Keratinocyte (primary cell): ENCODE results near the gene MBNL2. TPM values are rescaled to one million over a fixed set of nuclear protein-coding genes. Genes with fewer than 3 reads are reported as not detected.

ENCODE experiments used
- DNase-seq: peaks from one replicate; pipeline ENCODE4 v3.0.0-alpha.2; 2011; ENCODE audit warnings: low read depth, missing footprints, low spot score
- FAIRE-seq: peaks from 2 replicates; lab custom pipeline; 2011; peaks lifted over from hg19 to GRCh38; lab: Jason Lieb, UNC
- H2AFZ ChIP-seq: 2 replicates; pipeline ENCODE4 v1.6.0; 2012; ENCODE audit warnings: low read length, control low read depth, inconsistent platforms; ENCODE audit not compliant: control insufficient read depth
- H3K27ac ChIP-seq: 2 replicates; pipeline ENCODE4 v1.5.1; 2011; ENCODE audit warnings: low read length; ENCODE audit not compliant: control insufficient read depth, insufficient read depth
- H3K27me3 ChIP-seq: 3 replicates; pipeline ENCODE4 v1.6.0; 2011; ENCODE audit warnings: low read length; ENCODE audit not compliant: control insufficient read depth, insufficient read depth; ENCODE audit errors: extremely low read depth
- H3K36me3 ChIP-seq, 2 experiments: 2 replicates in 1 of 2; 3 replicates in 1 of 2; pipeline ENCODE4 v1.5.1; 2011; ENCODE audit warnings: low read length in 2 of 2, mild to moderate bottlenecking in 1 of 2; ENCODE audit not compliant: control insufficient read depth in 2 of 2, insufficient read depth in 2 of 2; ENCODE audit errors: extremely low read depth in 1 of 2
- H3K4me1 ChIP-seq: 3 replicates; pipeline ENCODE4 v1.5.1; 2011; ENCODE audit warnings: low read length; ENCODE audit not compliant: control insufficient read depth, insufficient read depth; ENCODE audit errors: extremely low read depth
- H3K4me2 ChIP-seq: 3 replicates; pipeline ENCODE4 v1.6.0; 2011; ENCODE audit warnings: low read depth, low read length; ENCODE audit not compliant: control insufficient read depth, insufficient read depth; ENCODE audit errors: extremely low read depth
- H3K4me3 ChIP-seq, 3 experiments: fragments of 200-600 bp in 1 of 3; sonication (generic) in 1 of 3; 2 replicates in 2 of 3; 3 replicates in 1 of 3; pipeline ENCODE4 v1.5.1; 2011 to 2016; ENCODE audit warnings: low read length in 3 of 3, mild to moderate bottlenecking in 3 of 3, control low read depth in 2 of 3, inconsistent platforms in 1 of 3, low read depth in 1 of 3, mixed read lengths in 1 of 3, mixed run types in 1 of 3, moderate library complexity in 1 of 3; ENCODE audit not compliant: control insufficient read depth in 2 of 3, insufficient read depth in 2 of 3; ENCODE audit errors: extremely low read depth in 1 of 3
- H3K79me2 ChIP-seq: 2 replicates; pipeline ENCODE4 v1.6.0; 2012; ENCODE audit warnings: low read length; ENCODE audit not compliant: control insufficient read depth, insufficient read depth
- H3K9ac ChIP-seq: 3 replicates; pipeline ENCODE4 v1.6.0; 2011; ENCODE audit warnings: low read length; ENCODE audit not compliant: control insufficient read depth, insufficient read depth; ENCODE audit errors: extremely low read depth
- H3K9me1 ChIP-seq: 3 replicates; pipeline ENCODE4 v1.6.0; 2011; ENCODE audit warnings: low read length; ENCODE audit not compliant: control insufficient read depth, insufficient read depth; ENCODE audit errors: extremely low read depth
- H3K9me3 ChIP-seq: 2 replicates; pipeline ENCODE4 v1.5.1; 2012; ENCODE audit warnings: low read depth, low read length; ENCODE audit not compliant: control insufficient read depth
- H4K20me1 ChIP-seq: 3 replicates; pipeline ENCODE4 v1.6.0; 2011; ENCODE audit warnings: low read length; ENCODE audit not compliant: control insufficient read depth, insufficient read depth; ENCODE audit errors: extremely low read depth
- EZH2 ChIP-seq: IDR thresholded peaks from one replicate; pipeline ENCODE4 v1.6.1; 2012; ENCODE audit warnings: inconsistent platforms, mild to moderate bottlenecking, low read length, moderate library complexity
- dilution Hi-C: fragments of 300-500 bp; cut with MboI; formaldehyde crosslinking; loops from one replicate; pipeline ENCODE4 v1.7.0; 2020; ENCODE audit warnings: low sequenced_read_pairs; ENCODE audit not compliant: extremely low pct_ligation_motif_present
- polyA plus RNA-seq, 5 experiments: library from polyadenylated mRNA; depleted of rRNA in 3 of 5; stranded (reverse) in 3 of 5; stranded (forward) in 1 of 5; unstranded in 1 of 5; fragments of >200 nt; gene quantifications; 1 replicate in 1 of 5; 2 replicates in 3 of 5; 3 replicates in 1 of 5; pipeline versions ENCODE4 v1.2.1 to v1.2.3, GENCODE V29; 2011 to 2012; ENCODE audit warnings: missing spikeins in 2 of 5, low read depth in 1 of 5, low replicate concordance in 1 of 5
- TF ChIP-seq, protein P1 (sequence below), 3 experiments: IDR thresholded peaks in 1 of 3; conservative IDR thresholded peaks in 1 of 3; optimal IDR thresholded peaks in 1 of 3; 2 replicates in 2 of 3; 3 replicates in 1 of 3; pipeline versions ENCODE3 to v1.5.1; 2011; ENCODE audit warnings: low read length in 3 of 3, mild to moderate bottlenecking in 3 of 3, moderate library complexity in 2 of 3, control low read depth in 1 of 3, inconsistent platforms in 1 of 3; ENCODE audit not compliant: insufficient read depth in 2 of 3; ENCODE audit errors: extremely low read depth in 1 of 3

MBNL2 gene
- polyA plus RNA-seq, 1 donor (not counting 4 experiments of a cell fraction or from before 2014, with no cell fraction given): 28.4 TPM

DNA sequence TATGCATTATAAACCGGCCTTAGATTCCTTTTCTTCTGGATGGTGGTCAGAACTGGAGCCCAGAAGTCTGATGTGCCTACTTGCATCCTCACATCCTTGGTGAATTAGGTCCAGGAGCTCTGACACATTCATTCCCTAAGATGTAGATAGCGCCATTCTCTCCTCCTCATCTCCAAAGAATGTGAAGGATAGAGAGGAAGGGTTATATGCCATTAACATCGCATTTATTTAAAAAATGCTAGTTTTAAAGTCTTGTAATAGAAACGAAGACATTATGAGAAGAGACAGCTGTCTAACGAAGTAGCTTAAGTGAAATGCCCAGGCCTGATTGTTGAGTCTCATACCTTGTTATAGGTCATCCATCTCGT is 9.7 kb downstream of the MBNL2 start:
- H4K20me1 ChIP-seq: no peaks in the 10 kb centered on the region
- no peak overlapping the region for H3K4me3 ChIP-seq
- H3K27me3 ChIP-seq: no peaks in the 10 kb centered on the region
- no peaks in the 10 kb centered on the region for H3K9me1 ChIP-seq
- no peak overlapping the region for H2AFZ ChIP-seq
- H3K4me2 ChIP-seq: no peak overlapping the region
- peaks cover 0 to 3% of the 10 kb centered on the region in 2 experiments for H3K36me3 ChIP-seq
- TF ChIP-seq, protein P1, sequence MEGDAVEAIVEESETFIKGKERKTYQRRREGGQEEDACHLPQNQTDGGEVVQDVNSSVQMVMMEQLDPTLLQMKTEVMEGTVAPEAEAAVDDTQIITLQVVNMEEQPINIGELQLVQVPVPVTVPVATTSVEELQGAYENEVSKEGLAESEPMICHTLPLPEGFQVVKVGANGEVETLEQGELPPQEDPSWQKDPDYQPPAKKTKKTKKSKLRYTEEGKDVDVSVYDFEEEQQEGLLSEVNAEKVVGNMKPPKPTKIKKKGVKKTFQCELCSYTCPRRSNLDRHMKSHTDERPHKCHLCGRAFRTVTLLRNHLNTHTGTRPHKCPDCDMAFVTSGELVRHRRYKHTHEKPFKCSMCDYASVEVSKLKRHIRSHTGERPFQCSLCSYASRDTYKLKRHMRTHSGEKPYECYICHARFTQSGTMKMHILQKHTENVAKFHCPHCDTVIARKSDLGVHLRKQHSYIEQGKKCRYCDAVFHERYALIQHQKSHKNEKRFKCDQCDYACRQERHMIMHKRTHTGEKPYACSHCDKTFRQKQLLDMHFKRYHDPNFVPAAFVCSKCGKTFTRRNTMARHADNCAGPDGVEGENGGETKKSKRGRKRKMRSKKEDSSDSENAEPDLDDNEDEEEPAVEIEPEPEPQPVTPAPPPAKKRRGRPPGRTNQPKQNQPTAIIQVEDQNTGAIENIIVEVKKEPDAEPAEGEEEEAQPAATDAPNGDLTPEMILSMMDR (optimal IDR thresholded peaks at IDR 0.05 in 1 of 3, IDR thresholded peaks at IDR 0.05 in 1 of 3, conservative IDR thresholded peaks at IDR 0.05 in 1 of 3; ENCODE audit: extremely low read depth in 1 of 3, insufficient read depth in 2 of 3, low read length in 3 of 3): no peak
- TF ChIP-seq EZH2: no peak
- H3K9ac ChIP-seq: no peak overlapping the region
- H3K27ac ChIP-seq: no peak overlapping the region
- DNase-seq (no peak), FAIRE-seq (no peak)
- no peaks in the 10 kb centered on the region for H3K9me3 ChIP-seq
- H3K79me2 ChIP-seq: peaks cover 78% of the 10 kb centered on the region
- dilution Hi-C loops: no loop called here
- H3K4me1 ChIP-seq: peaks cover 12% of the 10 kb centered on the region

DNA sequence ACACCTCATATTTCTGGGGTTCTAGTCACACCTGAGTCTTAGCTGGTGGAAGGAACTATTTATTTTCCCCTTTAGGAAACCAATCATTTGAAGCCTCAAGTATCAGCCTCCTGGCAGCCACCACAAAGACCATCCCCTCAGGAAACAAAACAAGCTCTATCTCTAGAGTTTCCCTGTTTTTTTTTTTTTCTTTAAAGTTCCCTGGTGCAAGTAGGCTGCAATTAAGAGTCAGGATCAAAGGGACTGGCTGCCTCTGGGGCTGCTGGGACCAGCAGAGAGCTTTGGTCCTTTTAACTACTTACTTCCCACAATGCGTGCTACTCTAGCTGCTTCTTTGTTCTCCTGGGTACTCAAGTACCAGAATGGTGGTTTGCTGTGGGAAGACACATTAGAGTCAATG is 11.4 kb downstream of the MBNL2 start:
- Histone ChIP-seq H3K79me2 (peaks cover 80% of the 10 kb centered on the region), H3K9me1 (no peaks in the 10 kb centered on the region), H3K4me2 (no peak overlapping the region), H3K27me3 (no peaks in the 10 kb centered on the region), H3K4me1 (peaks cover 7% of the 10 kb centered on the region), H4K20me1 (no peaks in the 10 kb centered on the region), H2AFZ (no peak overlapping the region), H3K9me3 (no peaks in the 10 kb centered on the region), H3K27ac (no peak overlapping the region), H3K36me3 (peaks cover 5 to 6% of the 10 kb centered on the region in 2 experiments), H3K4me3 (no peak overlapping the region), H3K9ac (no peak overlapping the region)
- no peak for TF ChIP-seq EZH2
- TF ChIP-seq, protein P1 (optimal IDR thresholded peaks at IDR 0.05 in 1 of 3, IDR thresholded peaks at IDR 0.05 in 1 of 3, conservative IDR thresholded peaks at IDR 0.05 in 1 of 3; ENCODE audit: extremely low read depth in 1 of 3, insufficient read depth in 2 of 3, low read length in 3 of 3): no peak
- FAIRE-seq (no peak), DNase-seq (no peak)
- dilution Hi-C loops: no loop called here
